GM19043 (cell line): ENCODE measurements around the gene TUBB8B.
"Not testable (repeated sequence)": the region's sequence is repeated elsewhere in the genome, so short reads cannot be mapped to it uniquely, and the experiment has no call there.

Source experiments
- ATAC-seq: cut with Tn5 transposase; IDR thresholded peaks from one replicate; pipeline ENCODE4 v1.9.1; 2021; ENCODE audit warnings: low read depth; ENCODE audit not compliant: unreplicated experiment

Gene TUBB8B

DNA sequence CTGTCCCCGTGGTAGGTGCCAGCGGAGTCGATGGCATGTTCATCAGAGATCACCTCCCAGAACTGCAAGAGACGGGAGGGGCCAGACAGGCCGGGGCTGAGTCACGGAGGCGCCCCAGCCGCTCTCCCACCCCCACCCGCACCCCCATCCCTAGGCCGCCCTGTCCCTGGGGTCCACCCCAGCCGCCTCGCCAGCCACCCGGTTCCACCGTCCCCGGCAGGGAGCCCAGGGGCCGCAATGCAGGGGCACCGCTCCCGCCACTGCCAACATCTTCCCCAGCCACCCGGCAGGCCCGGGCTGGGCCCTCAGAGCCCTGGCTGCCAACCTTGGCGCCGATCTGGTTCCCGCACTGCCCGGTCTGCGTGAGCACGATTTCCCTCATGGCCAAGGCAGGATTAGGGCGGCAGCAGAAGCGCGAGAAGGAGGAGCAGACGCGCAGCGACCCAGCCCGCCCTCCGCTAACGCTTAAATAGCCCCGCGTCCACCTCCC lies at the start of gene TUBB8B:
Gene TUBB8B (minus strand): TSS at position 440 of the 490 bp plus-strand sequence. CDS start 58 bp downstream, at position 382.
- not testable (repeated sequence) for ATAC-seq

DNA sequence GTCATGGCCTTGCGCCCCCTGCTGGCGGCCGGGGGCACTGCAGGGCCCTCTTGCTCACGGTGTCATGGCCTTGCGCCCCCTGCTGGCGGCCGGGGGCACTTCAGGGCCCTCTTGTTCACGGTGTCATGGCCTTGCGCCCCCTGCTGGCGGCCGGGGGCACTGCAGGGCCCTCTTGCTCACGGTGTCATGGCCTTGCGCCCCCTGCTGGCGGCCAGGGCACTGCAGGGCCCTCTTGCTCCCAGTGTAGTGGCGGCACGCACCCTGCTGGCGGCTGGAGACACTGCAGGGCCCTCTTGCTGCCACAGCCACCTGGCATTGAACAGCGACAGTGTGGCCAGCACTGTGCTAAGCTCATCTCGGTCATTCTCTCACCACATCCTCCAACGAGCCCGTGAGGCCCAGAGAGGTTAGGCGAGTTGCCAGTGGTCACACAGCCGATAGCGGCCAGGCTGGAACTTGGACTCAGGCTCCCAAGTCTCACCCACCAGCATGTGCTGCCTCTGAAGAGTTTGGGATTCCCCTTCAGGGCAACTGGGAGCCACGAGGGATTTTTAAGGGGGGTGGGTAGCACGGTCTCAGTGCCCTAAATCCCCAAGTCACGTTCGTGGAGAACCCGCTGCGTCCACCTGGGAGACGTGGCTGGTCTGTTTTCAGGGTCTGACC lies 48.0 kb upstream of the TUBB8B start:
- ATAC-seq: peak; percentile 99

DNA sequence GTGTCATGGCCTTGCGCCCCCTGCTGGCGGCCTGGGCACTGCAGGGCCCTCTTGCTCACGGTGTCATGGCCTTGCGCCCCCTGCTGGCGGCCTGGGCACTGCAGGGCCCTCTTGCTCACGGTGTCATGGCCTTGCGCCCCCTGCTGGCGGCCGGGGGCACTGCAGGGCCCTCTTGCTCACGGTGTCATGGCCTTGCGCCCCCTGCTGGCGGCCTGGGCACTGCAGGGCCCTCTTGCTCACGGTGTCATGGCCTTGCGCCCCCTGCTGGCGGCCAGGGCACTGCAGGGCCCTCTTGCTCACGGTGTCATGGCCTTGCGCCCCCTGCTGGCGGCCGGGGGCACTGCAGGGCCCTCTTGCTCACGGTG lies 47.3 kb upstream of the TUBB8B start:
- ATAC-seq: not testable (repeated sequence)

DNA sequence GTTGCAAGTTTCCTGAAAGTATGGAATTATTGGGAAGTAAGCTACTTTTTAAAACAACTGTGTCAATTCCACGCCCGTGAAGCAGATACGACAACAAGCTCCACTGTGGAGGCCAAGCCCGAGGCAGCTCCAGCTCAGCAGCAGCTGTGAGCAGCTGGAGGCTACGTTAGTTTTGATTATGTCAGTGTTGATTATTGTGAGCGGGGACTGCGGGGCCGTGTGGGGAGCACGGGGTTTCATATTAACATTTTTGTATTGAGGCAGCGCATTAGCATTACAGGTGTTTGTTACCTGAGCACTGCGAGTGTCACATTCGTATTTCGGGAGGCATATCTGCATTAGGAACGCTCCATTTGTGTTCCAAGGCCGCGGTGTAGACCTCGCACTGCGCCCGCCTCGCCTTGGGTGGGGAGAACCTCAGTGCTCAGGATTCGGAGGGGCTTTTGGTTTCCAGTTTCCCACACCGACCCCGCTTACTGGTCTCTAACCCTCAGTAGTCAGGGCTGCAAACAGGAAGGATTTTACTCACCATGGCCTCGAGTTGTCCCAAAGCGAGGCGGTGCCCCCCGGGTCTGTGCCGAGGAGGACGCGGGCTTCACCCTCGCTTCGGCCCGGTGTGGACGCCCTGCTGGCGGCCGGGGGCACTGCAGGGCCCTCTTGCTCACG lies 46.8 kb upstream of the TUBB8B start:
- ATAC-seq: not testable (repeated sequence)

DNA sequence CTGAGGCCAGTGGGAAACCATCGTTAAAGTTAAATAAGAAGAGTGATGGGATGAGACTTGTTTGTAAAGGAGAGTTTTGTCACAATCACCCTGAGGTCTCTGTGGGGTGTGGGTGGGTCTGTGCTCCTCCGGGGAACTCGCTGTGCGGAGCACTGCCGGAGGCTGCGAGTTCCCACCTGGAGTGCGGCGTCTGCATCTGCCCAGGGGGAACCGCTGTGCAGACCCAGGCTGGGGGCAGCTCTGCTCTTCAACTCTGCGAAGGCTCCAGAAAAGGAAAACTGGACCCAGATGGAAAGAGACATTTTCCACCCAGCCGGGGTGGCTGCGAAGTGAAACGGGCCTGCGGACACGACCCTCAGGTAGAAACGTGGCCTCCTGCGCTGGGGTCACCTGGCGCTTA lies 46.2 kb upstream of the TUBB8B start:
- not testable (repeated sequence) for ATAC-seq

DNA sequence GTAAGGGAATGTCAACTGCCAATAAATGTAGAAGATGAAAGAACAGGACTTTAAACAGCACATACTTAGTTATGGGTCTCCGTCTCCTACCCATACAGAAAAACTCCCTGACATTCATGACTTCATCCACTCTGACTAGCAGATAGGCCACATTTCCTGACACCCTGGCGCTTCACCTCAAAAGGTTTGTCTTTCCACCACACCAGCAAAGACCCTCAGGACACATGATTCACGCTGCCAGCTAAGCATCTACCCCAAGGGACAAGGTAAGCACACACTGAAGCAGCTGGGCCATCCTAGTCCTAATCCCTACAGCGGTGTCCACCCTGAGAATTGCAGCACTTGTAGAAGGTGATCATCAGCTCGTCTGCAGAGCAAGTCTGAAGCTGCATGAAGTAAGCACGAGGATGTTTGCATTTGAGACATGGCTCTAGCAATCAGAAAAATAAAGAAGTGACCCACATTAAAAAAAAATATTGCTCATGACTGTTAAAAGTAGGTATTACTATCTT lies 44.5 kb upstream of the TUBB8B start:
- ATAC-seq: not testable (repeated sequence)

DNA sequence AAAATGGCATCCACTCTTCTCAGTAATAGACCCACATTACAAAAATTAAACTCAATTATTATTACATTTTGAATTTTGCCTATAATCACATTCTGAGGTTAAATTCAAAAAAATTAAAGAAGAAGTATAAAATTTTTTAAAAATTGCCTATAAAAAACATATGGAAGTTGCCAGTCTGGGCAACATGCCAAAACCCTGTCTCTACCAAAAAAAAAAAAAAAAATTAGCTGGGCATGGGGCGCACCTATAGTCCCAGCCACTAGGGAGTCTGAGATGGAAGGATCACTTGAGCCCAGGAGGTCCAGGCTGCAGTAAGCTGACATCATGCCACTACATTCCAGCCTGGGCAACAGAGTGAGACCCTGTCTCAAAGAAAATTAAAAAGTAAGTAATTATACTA lies 42.1 kb upstream of the TUBB8B start:
- ATAC-seq: not testable (repeated sequence)

DNA sequence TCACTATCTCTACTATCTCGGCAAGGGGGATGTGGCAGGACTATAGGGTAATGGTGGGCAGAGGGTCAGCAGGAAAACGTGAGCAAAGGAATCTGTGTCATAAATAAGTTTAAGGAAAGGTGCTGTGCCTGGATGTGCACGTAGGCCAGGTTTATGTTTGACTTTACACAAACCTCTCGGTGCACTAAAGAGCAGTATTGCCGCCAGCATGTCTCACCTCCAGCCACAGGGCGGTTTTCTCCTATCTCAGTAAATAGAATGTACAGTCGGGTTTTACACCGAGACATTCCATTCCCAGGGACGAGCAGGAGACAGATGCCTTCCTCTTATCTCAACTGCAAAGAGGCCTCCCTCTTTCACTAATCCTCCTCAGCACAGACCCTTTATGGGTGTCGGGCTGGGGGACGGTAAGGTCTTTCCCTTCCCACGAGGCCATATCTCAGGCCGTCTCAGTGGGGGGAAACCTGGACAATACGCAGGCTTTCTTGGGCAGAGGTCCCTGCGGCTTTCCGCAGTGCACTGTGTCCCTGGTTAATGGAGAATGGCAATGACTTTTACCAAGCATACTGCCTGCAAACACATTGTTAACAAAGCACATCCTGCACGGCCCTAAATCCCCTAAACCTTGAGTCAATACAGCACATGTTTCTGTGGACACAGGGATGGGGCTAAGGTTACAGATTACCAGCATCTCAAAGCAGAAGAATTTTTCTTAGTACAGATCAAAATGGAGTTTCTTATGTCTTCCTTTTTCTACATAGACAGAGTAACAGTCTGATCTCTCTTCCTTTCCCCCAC lies 41.2 kb upstream of the TUBB8B start:
- not testable (repeated sequence) for ATAC-seq

DNA sequence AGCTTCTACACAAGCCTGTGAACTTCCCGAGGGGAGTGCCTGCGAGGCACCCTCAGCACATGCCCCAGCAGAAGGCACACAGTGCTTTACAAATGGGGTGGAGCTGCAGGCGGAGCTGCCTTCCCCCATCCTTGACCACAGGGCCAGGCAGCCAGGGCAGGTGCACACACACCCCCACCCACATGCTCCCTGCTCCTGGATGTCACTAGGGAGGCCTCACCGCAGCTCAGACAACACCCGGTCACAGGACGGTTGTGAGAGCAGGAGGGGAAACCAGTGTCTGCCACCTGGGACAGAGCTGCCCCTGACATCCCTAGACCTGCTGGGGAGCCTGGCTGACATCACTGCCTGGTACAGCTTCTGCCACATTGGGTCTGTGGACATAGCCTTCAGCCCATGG lies 39.7 kb upstream of the TUBB8B start:
- not testable (repeated sequence) for ATAC-seq

DNA sequence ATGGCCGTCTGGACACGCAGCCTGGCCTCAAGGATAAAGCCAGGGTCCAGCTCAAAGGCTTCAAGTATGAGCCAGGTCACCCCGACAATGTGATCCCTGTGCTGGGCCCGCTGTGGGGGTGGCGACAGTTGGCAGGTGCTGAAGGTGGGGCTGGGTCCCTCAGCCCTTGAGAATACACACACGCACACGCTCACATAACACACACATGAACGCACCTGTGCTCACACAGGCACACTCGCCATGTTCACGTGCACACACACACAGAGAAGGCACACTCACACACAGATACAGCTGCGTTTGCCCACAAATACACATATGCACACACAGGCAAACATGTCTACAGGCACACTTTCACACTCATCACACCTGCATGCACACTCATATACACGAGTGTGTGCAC lies 35.4 kb upstream of the TUBB8B start:
- not testable (repeated sequence) for ATAC-seq

DNA sequence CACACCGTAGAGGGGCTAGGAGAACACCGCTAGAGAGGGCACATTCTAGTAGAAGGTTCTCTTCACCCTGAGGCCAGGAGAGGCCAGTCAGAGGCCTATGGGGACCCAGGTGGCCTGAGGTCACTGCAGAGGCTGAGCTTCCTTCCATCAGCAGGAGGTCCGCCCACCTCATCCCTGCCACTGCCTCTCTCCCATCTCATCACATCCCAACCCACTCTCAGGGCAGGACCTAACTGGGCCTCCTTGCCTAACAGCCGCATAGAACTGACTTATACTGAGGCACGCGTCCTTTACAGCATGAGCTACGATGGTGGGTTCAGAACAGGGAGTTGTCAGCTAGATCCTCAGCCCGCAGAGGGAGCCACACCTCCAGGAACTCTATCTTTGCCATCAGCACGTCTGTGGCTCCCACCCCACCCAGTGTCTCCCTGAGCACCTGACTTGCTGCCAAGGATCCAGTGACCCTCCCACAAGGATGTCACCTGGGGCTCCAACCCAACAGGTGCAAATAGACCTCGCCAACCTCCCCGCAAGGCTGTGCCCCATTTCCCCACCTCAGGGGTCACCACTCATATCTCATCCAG lies 33.3 kb upstream of the TUBB8B start:
- not testable (repeated sequence) for ATAC-seq

DNA sequence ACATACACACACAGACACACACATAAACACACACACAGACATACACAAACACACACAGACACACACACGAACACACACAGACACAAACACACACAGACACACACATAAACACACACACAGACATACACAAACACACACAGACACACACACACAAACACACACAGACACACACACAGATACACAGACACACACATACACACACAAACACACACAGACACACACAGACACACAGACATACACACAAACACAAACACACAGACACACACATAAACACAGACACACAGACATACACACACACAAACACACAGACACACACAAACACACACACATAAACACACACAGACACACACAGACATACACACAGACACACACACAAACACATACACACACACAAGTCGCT lies 31.5 kb upstream of the TUBB8B start:
- not testable (repeated sequence) for ATAC-seq

DNA sequence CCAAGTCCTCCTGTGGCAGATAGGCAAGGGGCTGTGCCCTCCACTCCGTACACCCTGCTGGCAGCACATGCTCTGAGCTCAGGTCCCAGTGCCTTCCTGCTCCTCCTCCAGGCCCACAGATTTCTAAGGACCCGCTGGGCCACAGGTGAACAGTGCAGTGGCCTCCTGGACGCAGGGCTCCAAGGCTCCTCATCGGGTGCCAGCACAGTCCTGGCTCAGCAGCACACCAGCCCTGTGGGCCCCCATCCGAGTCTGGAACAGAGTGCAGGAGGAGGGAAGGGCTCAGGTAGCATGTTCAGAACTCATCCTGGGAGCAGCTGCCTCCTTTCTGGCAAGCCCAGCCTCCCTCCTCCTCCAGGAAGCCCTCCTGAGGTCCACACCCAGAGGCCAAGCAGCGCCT lies 30.8 kb upstream of the TUBB8B start:
- ATAC-seq: not testable (repeated sequence)

DNA sequence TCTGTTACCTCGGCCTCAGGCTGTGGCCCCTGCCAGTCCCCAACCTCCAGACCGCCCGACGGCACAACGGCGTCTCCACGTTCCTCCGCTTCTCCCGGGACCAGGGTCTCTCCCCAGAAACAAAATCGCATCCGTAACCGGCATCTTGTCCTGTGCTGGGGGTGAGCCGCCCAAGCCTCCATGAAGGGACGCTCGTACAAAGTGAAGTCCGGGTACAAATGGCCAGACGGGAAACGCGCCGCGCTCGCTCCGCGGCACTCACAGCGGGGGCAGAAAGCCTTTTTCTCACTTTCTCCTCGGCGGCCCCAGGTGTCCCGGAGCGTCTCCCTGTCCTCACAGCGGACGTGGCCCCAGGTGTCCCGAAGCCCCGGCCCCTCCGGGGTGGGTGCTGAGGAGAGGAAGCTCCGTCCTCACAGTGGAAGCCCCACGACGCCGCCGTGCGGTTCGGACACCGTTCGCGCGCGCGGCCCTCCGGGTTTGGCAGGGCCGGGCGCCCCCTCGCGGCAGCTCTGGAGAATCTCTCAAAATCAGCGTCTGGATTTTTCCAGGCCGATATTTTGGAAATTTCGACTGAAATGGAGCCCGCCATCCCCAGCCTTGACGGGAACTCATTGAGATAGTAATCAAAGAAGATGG lies 26.2 kb upstream of the TUBB8B start:
- ATAC-seq: not testable (repeated sequence)

DNA sequence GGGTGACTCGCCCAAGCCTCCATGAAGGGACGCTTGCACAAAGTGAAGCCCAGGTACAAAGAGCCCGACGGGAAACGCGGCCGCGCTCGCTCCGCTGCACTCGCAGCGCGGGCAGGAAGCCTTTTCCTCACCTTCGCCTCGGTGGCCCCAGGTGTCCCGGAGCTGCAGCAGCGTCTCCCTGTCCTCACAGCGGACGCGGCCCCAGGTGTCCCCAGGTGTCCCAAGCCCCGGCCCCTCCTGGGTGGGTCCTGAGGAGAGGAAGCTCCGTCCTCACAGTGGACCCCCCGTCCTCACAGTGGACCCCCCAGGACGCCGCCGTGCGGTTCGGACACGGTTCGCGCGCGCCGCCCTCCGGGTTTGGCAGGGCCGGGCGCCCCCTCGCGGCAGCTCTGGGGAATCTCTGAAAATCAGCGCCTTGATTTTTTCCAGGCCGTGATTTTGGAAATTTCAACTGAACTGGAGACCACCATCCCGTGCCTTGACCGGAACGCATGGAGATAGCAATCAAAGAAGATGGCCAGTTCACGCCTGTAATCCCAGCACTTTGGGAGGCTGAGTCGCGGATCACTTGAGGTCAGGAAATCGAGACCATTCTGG lies 23.9 kb upstream of the TUBB8B start:
- not testable (repeated sequence) for ATAC-seq

DNA sequence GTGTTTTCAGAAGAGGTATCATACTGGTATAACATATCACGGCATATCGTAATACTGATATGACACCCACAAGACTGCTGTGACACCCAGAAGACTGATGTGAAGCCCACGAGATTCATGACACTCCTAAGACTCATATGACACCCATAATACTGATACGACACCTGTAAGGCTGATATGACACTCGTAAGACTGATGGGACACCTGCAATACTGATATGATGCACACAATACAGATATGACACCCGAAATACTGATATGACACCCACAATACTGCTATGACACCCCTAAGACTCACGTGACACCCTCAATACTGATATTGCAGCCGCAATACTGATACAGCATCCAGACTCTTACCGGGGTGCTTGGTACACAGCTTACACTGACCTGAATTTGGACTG lies 18.3 kb upstream of the TUBB8B start:
- ATAC-seq: not testable (repeated sequence)

DNA sequence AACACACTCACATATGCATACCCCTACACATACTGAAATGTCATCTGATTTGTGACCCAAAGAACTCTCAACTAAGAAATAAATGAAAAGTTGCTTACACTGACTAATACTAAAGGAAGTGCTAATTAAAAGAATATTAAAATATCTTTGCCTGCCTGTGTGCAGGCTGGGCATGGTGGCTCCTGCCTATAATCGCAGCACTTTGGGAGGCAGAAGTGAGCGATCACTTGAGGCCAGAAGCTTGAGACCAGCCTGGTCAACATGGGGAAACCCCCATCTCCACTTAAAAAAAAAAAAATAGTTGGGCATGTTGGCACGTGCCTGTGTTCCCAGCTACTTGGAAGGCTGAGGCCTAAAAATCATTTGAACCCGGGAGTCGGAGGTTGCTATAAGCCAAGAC lies 14.9 kb upstream of the TUBB8B start:
- not testable (repeated sequence) for ATAC-seq

DNA sequence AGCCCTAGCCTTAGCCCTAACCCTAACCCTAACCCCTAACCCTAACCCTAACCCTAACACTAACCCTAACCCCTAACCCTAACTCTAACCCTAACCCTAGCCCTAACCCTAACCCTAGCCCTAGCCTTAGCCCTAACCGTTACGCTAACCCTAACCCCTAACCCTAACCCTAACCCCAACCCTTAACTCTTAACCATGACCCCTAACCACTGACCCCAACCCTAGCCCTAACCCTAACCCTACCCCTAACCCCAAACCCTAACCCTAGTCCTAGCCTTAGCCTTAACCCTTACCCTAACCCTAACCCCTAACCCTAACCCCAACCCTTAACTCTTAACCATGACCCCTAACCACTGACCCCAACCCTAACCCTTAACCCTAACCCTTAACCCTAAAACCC lies 14.2 kb upstream of the TUBB8B start:
- ATAC-seq: not testable (repeated sequence)

DNA sequence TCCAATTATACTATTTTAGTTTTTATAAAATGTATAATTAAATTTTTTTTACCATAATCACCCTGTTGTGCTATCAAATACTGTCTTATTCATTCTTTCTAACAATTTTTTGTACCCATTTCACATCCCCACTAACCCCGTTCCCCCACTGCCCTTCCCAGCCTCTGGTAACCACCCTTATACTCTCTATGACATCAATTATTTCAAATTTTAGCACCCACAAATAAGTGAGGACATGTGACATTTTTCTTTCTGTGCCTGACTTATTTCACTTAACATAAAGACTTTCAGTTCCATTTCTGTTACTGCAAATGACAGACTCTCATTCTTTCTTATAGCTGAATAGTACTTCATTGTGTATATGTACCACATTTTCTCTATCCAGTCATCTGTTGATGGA lies 5.0 kb upstream of the TUBB8B start:
- ATAC-seq: not testable (repeated sequence)

DNA sequence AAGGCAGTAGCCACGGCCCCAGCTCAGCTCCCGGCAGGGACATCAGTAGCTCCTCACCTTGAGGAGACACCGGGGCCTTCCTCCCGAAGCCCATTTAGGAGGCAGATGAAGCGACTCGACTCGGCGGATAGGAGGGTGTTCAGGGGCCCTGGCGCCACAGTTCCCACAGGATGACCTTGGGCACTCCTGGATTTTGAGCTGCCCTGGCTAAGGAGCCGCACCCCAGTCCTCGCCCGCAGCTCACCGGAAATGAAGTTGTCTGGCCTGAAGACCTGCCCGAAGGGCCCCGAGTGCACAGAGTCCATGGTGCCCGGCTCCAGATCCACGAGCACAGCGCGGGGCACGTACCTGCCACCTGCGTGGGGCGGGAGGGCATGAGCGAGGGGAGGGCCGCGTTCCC lies 719 bp downstream of the TUBB8B start:
- not testable (repeated sequence) for ATAC-seq
